GM12878 (cell line): Measurements from ENCODE around the gene SEMA4D. TPM values are rescaled to one million over a fixed set of nuclear protein-coding genes. Genes with fewer than 3 reads are reported as not detected.
A peak's percentile ranks its signal among the peaks of the same experiment; 100 is the strongest.

ENCODE experiments used
- BCL11A ChIP-seq: IDR thresholded peaks from 2 replicates; pipeline ENCODE4 v1.6.1; 2011; ENCODE audit warnings: low read depth, low read length
- BHLHE40 ChIP-seq, 2 experiments: fragments of 450-650 bp in 1 of 2; IDR thresholded peaks; 2 replicates each; pipeline ENCODE4 v1.6.1; 2011 to 2017; ENCODE audit warnings: low read depth in 2 of 2, borderline replicate concordance in 1 of 2, improper control_type of control experiment in 1 of 2, low read length in 1 of 2, mild to moderate bottlenecking in 1 of 2
- BMI1 ChIP-seq: fragments of 450-650 bp; IDR thresholded peaks from 2 replicates; pipeline ENCODE4 v1.6.1; 2016; ENCODE audit warnings: mild to moderate bottlenecking, moderate library complexity, borderline replicate concordance
- CEBPB ChIP-seq, 2 experiments: fragments of 150-350 bp in 1 of 2; IDR thresholded peaks; 2 replicates each; pipeline ENCODE4 v1.6.1; 2012 to 2014; ENCODE audit warnings: low read depth in 2 of 2, low read length in 2 of 2, borderline replicate concordance in 1 of 2, inconsistent platforms in 1 of 2
- CHD1 ChIP-seq: IDR thresholded peaks from 2 replicates; pipeline ENCODE4 v1.6.1; 2012; ENCODE audit warnings: low read depth, low read length, improper control_type of control experiment
- EED ChIP-seq: sonication (generic); IDR thresholded peaks from 2 replicates; pipeline ENCODE4 v1.6.1; 2016; ENCODE audit warnings: antibody characterized with exemption, low read depth
- FOXM1 ChIP-seq: IDR thresholded peaks from 2 replicates; pipeline ENCODE4 v1.6.1; 2012; ENCODE audit warnings: low read depth, mild to moderate bottlenecking, inconsistent platforms, low read length, moderate library complexity
- HDGF ChIP-seq: fragments of 450-650 bp; IDR thresholded peaks from 2 replicates; pipeline ENCODE4 v1.6.1; 2016; ENCODE audit warnings: antibody characterized with exemption
- MXI1 ChIP-seq: fragments of 150-350 bp; IDR thresholded peaks from 2 replicates; pipeline ENCODE4 v1.6.1; 2011; ENCODE audit warnings: low read depth, mild to moderate bottlenecking, inconsistent platforms, low read length, improper control_type of control experiment
- PML ChIP-seq: IDR thresholded peaks from 2 replicates; pipeline ENCODE4 v1.6.1; 2012; ENCODE audit warnings: low read length, inconsistent platforms
- polyA plus RNA-seq, 11 experiments: library from polyadenylated mRNA; depleted of rRNA in 4 of 11; unstranded in 6 of 11; stranded (reverse) in 5 of 11; fragments of >200 nt; fragmentation: Nextera tagmentation in 4 of 11; fragmentation: Illumina TruSeq in 1 of 11; extraction: Ambion mirVana in 4 of 11; extraction: Trizol in 1 of 11; gene quantifications; 1 replicate in 1 of 11; 2 replicates in 10 of 11; pipeline versions ENCODE4 v1.2.1 to v1.2.3, GENCODE V29; 2011 to 2016; ENCODE audit warnings: inconsistent platforms in 2 of 11, missing spikeins in 2 of 11, low read depth in 1 of 11
- total RNA-seq, 4 experiments: library from RNA; depleted of rRNA in 3 of 4; stranded (reverse); fragments of >200 nt in 3 of 4; fragmentation: Illumina TruSeq in 1 of 4; extraction: Trizol in 1 of 4; gene quantifications; 2 replicates each; pipeline versions ENCODE4 v1.2.1 to v1.2.3, GENCODE V29; 2013 to 2021
- TF ChIP-seq, protein P1 (sequence below): fragments of 450-650 bp; IDR thresholded peaks from 2 replicates; pipeline ENCODE4 v1.6.1; 2017; ENCODE audit warnings: mild to moderate bottlenecking, moderate library complexity
- TF ChIP-seq, protein P2 (sequence below): IDR thresholded peaks from 2 replicates; pipeline ENCODE4 v1.6.1; 2012; ENCODE audit warnings: low read length, inconsistent platforms
- TF ChIP-seq, protein P3 (sequence below): IDR thresholded peaks from 2 replicates; pipeline ENCODE4 v1.6.1; 2012; ENCODE audit warnings: mild to moderate bottlenecking, low read depth, low read length
- TF ChIP-seq, protein P4 (sequence below): IDR thresholded peaks from 2 replicates; pipeline ENCODE4 v1.6.1; 2012; ENCODE audit warnings: low read depth, low read length, improper control_type of control experiment
- TF ChIP-seq, protein P5 (sequence below): fragments of 450-650 bp; IDR thresholded peaks from 2 replicates; pipeline ENCODE4 v1.6.1; 2017; ENCODE audit warnings: mild to moderate bottlenecking, moderate library complexity

SEMA4D gene
- total and polyA plus RNA-seq, 10 of the 15 experiments (the other 5 are each of a cell fraction or from before 2014, with no cell fraction given), result 15.1 to 136 (median 39.6) TPM

DNA sequence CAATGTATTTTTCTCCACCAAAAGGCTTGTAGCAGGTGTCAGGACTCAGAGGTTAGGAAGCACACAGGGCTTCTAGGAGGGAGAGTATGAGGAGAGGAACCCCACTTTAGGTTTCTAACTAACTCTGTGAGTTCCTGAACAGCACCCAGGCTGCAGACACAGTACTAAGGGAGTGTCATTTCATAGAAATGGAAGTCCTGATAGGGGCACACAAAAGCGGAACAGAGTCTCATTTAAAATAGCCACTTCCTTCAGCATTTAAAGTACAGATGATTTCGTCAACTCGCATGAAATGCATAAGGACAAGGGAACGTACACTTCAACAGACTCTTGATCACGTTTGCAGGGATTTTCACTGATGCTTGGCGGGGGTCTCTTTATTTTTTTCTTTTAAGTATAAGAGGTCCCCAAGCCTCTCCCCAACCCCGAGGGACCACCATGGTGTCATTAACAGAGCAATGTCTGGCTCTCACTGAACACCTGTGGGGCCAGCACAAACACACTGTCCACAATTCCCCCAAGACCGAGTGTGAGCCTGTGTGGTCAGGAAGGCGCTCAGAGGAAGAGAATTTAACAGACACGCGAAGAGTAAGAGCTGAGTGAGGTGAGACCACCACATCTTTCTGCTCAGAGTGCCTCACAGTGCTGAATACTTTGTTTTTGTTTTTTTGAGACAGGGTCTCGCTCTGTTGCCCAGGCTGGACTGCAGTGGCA, 97.4 kb downstream of the SEMA4D start (continued):
- no peak for TF ChIP-seq HDGF
- TF ChIP-seq FOXM1, result peak; percentile 36; the same call in 1 of the 2 replicates
- TF ChIP-seq, protein P1, sequence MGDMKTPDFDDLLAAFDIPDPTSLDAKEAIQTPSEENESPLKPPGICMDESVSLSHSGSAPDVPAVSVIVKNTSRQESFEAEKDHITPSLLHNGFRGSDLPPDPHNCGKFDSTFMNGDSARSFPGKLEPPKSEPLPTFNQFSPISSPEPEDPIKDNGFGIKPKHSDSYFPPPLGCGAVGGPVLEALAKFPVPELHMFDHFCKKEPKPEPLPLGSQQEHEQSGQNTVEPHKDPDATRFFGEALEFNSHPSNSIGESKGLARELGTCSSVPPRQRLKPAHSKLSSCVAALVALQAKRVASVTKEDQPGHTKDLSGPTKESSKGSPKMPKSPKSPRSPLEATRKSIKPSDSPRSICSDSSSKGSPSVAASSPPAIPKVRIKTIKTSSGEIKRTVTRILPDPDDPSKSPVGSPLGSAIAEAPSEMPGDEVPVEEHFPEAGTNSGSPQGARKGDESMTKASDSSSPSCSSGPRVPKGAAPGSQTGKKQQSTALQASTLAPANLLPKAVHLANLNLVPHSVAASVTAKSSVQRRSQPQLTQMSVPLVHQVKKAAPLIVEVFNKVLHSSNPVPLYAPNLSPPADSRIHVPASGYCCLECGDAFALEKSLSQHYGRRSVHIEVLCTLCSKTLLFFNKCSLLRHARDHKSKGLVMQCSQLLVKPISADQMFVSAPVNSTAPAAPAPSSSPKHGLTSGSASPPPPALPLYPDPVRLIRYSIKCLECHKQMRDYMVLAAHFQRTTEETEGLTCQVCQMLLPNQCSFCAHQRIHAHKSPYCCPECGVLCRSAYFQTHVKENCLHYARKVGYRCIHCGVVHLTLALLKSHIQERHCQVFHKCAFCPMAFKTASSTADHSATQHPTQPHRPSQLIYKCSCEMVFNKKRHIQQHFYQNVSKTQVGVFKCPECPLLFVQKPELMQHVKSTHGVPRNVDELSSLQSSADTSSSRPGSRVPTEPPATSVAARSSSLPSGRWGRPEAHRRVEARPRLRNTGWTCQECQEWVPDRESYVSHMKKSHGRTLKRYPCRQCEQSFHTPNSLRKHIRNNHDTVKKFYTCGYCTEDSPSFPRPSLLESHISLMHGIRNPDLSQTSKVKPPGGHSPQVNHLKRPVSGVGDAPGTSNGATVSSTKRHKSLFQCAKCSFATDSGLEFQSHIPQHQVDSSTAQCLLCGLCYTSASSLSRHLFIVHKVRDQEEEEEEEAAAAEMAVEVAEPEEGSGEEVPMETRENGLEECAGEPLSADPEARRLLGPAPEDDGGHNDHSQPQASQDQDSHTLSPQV, result no peak
- TF ChIP-seq, protein P2, sequence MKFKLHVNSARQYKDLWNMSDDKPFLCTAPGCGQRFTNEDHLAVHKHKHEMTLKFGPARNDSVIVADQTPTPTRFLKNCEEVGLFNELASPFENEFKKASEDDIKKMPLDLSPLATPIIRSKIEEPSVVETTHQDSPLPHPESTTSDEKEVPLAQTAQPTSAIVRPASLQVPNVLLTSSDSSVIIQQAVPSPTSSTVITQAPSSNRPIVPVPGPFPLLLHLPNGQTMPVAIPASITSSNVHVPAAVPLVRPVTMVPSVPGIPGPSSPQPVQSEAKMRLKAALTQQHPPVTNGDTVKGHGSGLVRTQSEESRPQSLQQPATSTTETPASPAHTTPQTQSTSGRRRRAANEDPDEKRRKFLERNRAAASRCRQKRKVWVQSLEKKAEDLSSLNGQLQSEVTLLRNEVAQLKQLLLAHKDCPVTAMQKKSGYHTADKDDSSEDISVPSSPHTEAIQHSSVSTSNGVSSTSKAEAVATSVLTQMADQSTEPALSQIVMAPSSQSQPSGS, result peak; percentile 35; the same call in 1 of the 2 replicates
- TF ChIP-seq, protein P3, sequence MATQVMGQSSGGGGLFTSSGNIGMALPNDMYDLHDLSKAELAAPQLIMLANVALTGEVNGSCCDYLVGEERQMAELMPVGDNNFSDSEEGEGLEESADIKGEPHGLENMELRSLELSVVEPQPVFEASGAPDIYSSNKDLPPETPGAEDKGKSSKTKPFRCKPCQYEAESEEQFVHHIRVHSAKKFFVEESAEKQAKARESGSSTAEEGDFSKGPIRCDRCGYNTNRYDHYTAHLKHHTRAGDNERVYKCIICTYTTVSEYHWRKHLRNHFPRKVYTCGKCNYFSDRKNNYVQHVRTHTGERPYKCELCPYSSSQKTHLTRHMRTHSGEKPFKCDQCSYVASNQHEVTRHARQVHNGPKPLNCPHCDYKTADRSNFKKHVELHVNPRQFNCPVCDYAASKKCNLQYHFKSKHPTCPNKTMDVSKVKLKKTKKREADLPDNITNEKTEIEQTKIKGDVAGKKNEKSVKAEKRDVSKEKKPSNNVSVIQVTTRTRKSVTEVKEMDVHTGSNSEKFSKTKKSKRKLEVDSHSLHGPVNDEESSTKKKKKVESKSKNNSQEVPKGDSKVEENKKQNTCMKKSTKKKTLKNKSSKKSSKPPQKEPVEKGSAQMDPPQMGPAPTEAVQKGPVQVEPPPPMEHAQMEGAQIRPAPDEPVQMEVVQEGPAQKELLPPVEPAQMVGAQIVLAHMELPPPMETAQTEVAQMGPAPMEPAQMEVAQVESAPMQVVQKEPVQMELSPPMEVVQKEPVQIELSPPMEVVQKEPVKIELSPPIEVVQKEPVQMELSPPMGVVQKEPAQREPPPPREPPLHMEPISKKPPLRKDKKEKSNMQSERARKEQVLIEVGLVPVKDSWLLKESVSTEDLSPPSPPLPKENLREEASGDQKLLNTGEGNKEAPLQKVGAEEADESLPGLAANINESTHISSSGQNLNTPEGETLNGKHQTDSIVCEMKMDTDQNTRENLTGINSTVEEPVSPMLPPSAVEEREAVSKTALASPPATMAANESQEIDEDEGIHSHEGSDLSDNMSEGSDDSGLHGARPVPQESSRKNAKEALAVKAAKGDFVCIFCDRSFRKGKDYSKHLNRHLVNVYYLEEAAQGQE, result no peak
- TF ChIP-seq PML, result no peak
- no peak for TF ChIP-seq EED
- TF ChIP-seq, protein P4, sequence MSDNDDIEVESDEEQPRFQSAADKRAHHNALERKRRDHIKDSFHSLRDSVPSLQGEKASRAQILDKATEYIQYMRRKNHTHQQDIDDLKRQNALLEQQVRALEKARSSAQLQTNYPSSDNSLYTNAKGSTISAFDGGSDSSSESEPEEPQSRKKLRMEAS, result no peak
- no peak for TF ChIP-seq BMI1
- TF ChIP-seq BHLHE40 (IDR thresholded peaks at IDR 0.05; ENCODE audit: borderline replicate concordance in 1 of 2, low read depth in 2 of 2, low read length in 1 of 2), result peak in 1 of 2 experiments; percentile 17; a peak in 1 of 4 replicates
- TF ChIP-seq CHD1, result no peak
- TF ChIP-seq MXI1, result 0 out of 2 replicates have a peak, but pooled peaks have one; percentile 17
- no peak for TF ChIP-seq CEBPB (IDR thresholded peaks at IDR 0.05; ENCODE audit: borderline replicate concordance in 1 of 2, low read depth in 2 of 2, low read length in 2 of 2)
- TF ChIP-seq, protein P5, sequence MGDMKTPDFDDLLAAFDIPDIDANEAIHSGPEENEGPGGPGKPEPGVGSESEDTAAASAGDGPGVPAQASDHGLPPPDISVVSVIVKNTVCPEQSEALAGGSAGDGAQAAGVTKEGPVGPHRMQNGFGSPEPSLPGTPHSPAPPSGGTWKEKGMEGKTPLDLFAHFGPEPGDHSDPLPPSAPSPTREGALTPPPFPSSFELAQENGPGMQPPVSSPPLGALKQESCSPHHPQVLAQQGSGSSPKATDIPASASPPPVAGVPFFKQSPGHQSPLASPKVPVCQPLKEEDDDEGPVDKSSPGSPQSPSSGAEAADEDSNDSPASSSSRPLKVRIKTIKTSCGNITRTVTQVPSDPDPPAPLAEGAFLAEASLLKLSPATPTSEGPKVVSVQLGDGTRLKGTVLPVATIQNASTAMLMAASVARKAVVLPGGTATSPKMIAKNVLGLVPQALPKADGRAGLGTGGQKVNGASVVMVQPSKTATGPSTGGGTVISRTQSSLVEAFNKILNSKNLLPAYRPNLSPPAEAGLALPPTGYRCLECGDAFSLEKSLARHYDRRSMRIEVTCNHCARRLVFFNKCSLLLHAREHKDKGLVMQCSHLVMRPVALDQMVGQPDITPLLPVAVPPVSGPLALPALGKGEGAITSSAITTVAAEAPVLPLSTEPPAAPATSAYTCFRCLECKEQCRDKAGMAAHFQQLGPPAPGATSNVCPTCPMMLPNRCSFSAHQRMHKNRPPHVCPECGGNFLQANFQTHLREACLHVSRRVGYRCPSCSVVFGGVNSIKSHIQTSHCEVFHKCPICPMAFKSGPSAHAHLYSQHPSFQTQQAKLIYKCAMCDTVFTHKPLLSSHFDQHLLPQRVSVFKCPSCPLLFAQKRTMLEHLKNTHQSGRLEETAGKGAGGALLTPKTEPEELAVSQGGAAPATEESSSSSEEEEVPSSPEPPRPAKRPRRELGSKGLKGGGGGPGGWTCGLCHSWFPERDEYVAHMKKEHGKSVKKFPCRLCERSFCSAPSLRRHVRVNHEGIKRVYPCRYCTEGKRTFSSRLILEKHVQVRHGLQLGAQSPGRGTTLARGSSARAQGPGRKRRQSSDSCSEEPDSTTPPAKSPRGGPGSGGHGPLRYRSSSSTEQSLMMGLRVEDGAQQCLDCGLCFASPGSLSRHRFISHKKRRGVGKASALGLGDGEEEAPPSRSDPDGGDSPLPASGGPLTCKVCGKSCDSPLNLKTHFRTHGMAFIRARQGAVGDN, result peak; percentile 36; the same call in 1 of the 2 replicates
- TF ChIP-seq BCL11A, result 0 out of 2 replicates have a peak, but pooled peaks have one; percentile 17
